NCI-H524 (cell line): ENCODE results near the gene NLE1.
"Not testable (repeated sequence)": the region's sequence is repeated elsewhere in the genome, so short reads cannot be mapped to it uniquely, and the experiment has no call there.

ENCODE experiments used
- DNase-seq, 2 experiments: peaks; one replicate each; lab custom pipeline; 2025; lab: John Stamatoyannopoulos, UW

The NLE1 gene

GRCh38 chr17:35141681-35142466 lies at the start of gene NLE1:
NLE1 (minus strand) TSS chr17:35142303; CDS start chr17:35142275, 28 bp downstream.
- DNase-seq = peak; percentile 37 to 74

DNA sequence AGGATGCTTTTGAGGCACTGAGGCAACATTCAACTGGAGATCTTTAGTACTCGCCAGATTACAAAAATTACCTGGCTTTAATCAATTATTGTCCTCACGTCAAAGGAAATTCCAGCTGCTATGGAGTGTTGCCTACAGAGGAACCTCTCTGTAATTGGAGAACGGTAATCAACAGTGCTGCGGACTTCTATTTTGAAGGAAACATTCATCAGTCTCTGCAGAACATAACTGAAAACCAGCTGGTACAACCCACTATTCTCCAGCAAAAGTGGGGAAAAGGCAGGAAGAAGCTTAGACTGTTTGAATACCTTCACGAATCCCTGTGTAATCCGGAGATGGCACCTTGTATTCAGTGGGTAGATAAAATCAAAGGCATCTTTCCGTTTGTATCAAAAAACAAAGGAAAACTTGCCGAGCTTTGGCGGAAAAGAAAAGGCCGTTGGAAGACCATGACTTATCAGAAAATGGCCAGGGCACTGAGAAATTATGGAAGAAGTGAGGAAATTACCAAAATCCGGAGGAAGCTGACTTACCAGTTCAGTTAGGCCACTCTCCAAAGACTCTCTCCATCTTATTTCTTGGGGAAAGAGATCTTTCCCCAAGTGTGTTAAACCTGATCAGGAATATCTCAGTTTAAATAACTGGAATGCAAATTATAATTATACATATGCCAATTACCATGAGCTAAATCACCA lies 49.0 kb upstream of the NLE1 start:
- no peak for DNase-seq

DNA sequence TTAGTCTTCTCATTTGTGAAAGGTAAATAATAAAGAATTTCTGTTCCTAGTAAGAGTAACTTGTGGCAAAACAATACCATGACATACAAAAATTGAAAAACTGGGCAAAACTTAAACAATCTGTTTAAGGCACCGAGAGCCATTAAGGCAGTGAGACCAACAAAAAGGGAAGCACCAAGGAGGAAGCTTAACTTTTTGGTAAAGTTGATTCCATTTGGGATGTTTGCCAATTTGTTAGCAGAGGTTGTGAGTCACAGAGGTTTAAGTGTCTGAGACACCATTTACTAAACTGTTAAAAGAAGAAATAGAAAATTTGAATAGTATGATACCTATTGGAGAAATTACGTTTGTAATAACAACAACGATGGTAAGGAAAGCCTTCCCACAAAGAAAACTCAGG lies 47.2 kb upstream of the NLE1 start:
- no peak for DNase-seq

- no peak for DNase-seq
Observed at GRCh38 chr17:35188111-35188510, 46.0 kb upstream of the NLE1 start.

GRCh38 chr17:35187481-35187880 lies 45.4 kb upstream of the NLE1 start:
- no peak for DNase-seq

DNA sequence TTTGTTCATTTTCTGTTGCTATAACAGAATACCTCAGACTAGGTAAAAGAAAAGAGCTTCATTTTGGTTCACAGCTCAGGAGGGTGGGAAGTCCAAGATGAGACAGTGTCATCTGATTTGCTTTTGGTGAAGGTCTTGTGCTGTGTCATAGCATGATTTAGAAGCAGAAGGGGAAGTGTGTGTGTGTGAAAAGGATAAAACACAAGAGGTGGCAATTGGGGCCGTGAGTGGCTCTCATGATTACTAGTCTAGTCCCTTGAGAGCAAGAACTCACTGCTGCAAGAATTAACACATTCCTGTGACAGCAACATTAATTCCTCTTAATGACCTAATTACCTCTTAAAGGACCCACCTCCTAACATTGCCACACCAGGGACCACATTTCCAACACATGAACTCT lies 43.7 kb upstream of the NLE1 start:
- DNase-seq = no peak

DNA sequence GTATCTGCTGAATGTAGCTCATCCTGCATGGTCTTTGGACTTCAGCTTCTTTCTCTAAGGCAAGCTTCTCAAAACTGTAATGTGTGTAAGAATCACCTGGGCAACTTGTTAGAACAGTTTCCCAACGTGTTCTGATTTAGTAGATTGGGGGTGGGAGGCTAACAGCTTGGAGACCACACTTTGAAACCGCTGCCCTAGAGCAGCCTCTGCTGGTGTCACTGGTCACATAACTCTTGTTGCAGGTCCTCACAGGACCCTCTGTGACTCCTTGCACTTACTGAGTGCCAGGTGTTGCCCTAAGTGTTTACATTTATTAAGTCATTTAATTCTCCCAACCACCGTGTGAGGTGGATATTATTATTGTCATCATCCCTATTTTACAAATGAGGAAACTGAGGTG lies 42.2 kb upstream of the NLE1 start:
- no peak for DNase-seq

GRCh38 chr17:35183332-35183731 lies 41.2 kb upstream of the NLE1 start:
- DNase-seq = no peak

GRCh38 chr17:35179379-35179778 lies 37.3 kb upstream of the NLE1 start:
- DNase-seq = not testable (repeated sequence)

GRCh38 chr17:35176897-35177296 lies 34.8 kb upstream of the NLE1 start:
- DNase-seq = no peak

GRCh38 chr17:35175638-35176415 lies 33.7 kb upstream of the NLE1 start:
- DNase-seq = no peak

DNA sequence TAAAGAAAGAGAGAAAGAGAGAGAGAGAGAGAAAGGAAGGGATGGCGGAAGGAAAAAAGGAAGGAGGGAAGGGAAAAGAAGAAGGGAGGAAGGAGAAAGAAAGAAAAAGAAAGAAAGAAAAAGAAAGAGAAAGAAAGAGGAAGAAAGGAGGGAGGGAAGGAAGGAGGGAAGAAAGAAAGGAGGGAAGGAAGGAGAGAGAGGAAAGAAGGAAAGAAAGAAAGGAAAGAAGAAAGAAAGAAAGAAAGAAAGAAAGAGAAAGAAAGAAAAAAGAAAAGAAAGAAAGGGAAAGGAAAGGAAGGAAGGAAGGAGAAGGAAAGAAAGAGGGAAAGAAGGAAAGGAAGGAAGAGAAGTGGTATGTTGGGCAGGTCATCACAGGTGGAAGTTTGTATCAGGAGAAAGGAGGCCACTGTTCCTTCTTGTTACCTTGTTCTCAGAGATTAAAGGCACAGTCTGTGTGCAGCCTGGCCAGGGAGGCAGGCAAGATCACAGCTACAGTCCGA lies 32.8 kb upstream of the NLE1 start:
- no peak for DNase-seq

GRCh38 chr17:35172321-35172720 lies 30.2 kb upstream of the NLE1 start:
- DNase-seq = not testable (repeated sequence)

DNA sequence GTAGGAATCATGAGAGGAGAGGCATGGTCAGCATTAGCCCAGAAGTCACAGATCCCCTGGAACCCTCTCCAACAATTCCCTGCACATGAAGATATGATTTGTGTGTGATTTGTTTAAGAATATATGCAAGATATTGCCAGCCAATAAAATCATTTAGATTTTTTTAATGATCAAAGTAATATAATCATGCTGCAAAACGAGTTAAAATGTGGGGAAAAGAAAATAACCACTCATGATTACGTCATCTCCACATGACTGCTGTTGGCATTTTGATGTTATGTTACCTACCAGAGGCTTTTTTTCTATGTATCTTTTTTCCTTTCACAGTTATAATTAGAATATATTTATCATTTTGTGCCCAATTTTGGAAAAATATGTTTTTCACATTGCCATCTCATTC lies 29.7 kb upstream of the NLE1 start:
- DNase-seq = no peak

- DNase-seq = no peak
Observed at GRCh38 chr17:35170968-35171771, 29.1 kb upstream of the NLE1 start.

DNA sequence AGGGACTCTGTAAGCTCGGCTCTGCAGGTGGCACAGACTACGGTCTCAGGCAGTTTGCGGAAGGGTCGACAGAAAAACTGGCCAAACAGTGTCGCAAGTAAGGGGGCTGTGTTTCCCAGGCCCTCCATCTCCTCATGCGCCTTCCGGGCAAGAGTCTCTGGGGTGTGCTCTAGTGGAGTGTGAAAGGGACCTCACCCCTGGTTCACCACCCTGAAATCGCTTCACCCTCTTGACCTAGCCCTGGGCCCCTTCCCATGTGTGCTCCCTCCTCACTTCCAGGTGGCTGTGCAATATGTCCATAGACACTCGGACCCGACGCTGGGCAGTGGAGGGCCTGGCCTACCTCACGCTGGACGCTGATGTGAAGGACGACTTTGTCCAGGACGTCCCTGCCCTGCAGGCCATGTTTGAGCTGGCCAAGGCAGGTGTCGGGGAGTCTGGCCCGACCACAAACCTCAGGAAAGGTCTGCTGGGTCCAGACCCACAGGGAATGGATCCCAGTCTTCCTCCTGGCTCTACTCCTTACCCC lies 27.8 kb upstream of the NLE1 start:
- DNase-seq = no peak

DNA sequence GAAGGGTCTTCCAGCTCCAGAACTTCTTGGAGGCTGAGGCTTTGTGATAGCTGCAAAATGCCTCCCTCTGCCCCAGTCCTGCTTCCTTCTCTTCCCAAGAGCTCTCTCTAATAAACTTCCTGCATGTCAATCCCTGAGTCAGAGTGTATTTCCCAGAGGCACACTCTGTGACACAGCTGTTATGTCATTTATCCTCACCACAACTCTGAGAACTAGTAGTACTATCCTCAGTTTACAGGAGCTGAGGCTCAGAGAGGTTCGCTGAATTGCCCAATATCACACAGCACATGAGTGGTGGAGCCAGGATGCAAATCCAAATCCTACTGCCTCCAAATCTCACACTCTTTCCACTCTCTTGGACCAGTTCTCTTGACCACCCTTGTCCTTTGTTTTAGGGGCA lies 25.6 kb upstream of the NLE1 start:
- no peak for DNase-seq

- DNase-seq = no peak
Observed at GRCh38 chr17:35167046-35167445, 24.9 kb upstream of the NLE1 start.

GRCh38 chr17:35166526-35166925 lies 24.4 kb upstream of the NLE1 start:
- DNase-seq = no peak

DNA sequence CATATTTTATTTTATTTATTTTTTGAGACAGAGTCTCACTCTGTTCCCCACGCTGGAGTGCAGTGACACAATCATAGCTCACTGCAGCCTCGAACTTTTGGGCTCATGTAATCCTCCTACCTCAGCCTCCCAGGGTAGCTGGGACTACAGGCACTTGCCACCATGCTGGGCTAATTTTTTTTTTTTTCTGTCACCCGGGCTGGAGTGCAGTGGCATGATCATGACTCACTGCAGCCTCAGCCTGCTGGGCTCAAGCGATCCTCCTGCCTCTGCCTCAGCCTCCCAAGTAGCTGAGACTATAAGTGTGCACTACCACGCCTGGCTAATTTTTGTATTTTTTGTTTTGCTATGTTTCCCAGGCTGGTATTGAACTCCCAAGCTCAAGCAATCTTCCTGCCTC lies 22.6 kb upstream of the NLE1 start:
- DNase-seq = no peak

DNA sequence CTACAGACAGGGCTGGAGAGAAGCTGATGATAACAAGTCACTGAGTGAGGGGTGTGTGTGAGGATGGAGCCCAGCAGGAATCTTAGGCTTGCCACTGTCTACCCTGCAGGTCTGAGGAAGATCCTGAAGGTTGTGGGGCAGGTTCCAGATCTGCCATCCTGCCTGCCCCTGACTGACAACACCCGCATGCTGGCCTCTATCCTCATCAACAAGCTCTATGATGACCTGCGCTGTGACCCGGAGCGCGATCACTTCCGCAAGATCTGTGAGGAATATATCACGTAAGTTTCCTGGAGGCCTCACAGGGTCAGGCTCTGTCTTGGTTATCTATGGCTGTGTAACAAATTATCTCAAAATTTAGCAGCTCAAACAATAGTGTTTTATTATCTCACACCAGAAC lies 21.8 kb upstream of the NLE1 start:
- no peak for DNase-seq

DNA sequence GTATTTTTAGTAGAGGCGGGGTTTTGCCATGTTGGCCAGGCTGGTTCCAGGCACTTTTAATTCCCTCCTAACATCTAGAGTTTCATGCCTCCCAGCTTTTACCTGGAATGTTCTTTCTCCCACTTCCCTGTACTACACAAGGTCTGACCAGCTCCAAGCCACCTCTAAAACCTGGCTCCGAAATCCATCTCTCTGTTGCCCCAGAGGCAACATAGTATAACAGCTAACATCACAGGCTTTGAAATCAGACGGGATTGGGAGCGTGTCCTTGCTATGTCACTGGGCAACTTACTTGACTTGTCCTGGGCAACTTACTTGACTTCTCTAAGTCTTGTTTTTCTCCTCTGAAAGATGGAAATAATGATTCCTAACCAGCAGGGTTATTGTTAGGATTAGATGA lies 20.7 kb upstream of the NLE1 start:
- no peak for DNase-seq
